HG03135 (cell line): ENCODE data around the gene UBAP1L.
"Not testable (repeated sequence)": the region's sequence is repeated elsewhere in the genome, so short reads cannot be mapped to it uniquely, and the experiment has no call there.

Source experiments
- ATAC-seq: cut with Tn5 transposase; IDR thresholded peaks from one replicate; pipeline ENCODE4 v1.9.1; 2021; ENCODE audit warnings: mild to moderate bottlenecking, moderate library complexity; ENCODE audit not compliant: unreplicated experiment

Gene UBAP1L

DNA sequence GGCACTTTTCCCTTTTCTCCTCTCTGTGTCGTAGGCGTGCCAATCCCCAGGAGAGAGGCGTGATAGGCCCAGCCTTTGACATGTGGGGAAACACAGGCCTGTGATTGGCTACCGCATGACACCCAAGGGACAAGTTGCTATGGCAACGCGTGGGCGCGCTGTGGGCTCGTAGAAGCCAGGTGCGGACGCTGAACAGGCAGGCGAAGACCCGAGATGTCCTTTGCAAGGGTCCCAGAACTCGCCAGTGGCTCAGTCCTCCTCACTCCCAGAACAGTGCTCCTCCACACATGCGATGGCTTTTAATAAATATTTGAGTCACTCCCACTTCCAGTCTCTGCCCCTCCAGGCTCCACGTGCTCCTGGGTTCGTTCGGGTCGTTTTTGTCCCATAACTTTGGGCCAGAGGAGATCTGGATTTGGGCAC is 65.6 kb downstream of the UBAP1L start:
- ATAC-seq, result peak; percentile 88

DNA sequence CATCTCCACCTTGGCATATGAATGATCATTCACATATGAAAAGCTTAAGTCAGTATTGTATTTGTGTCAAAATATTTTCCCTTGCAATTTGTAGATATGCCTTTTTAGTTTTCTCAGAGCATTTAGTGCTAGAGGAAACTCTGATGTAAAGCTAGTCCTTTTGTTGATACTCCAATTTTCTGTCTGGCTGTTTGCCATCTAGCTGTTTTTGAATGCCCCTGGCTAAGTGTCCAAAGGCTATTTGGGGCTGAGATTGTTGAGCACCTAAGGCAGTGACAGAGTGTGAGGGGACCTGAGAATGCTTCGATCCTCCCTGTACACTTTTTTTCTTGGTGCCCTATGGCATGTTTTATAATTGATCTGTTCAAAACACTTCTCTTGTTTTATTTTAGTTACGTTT is 66.8 kb downstream of the UBAP1L start:
- ATAC-seq, result no peak

DNA sequence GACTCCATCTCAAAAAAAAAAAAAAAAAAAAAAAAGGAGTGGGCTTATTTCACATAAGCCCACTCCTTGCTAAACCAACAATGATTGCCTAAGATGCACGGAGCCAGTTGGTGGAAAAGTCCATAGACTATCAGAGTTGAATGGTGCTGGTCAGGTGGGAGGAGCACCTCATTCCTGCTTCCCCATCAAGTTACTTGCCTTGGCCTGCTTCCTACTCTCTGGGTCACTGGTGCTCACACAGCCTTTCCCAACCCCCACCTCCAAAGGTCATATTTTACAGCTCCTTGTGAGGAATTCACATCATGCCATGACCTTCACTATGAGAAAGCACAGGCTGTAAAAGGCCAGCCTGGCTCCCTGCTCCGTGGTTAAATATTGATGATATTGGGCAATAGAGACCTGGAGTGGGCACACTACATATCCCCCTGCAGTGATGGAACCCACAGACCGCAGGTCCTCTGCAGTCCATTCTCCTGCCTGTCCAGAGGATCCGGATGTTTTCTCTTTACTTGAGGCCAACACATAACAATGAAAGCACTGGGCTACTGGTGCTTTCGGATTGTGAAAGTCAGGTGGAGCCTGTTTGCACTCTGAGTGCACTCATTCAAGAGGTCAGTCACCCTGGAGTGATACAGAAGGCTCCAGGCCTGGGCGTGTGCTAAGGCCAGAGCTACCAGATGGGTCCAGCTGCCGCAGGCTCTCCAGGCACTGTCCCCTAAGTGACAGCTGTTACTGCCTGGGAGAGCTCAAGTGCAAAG is 70.1 kb downstream of the UBAP1L start, which contains the start of gene SLC51B:
Gene SLC51B (plus strand): TSS at position 664 of the 758 bp plus-strand sequence. CDS start 4,618 bp downstream, outside the sequence.
- ATAC-seq, result no peak

DNA sequence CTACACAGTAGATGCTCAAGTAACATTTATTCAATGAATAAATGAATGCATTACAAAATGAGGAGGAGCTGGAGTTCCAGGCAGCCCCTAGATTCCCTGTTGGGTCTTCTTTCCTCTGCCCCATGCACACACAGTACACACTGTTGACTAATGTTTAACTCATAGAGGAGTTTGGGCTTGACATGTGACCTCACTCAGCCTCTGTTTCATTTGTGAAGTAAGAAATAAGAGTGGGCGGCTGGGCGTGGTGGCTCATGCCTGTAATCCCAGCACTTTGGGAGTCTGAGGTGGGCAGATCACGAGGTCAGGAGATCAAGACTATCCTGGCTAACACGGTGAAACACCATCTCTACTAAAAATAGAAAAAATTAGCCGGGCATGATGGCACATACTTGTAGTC is 70.8 kb downstream of the UBAP1L start:
- ATAC-seq, result not testable (repeated sequence)

DNA sequence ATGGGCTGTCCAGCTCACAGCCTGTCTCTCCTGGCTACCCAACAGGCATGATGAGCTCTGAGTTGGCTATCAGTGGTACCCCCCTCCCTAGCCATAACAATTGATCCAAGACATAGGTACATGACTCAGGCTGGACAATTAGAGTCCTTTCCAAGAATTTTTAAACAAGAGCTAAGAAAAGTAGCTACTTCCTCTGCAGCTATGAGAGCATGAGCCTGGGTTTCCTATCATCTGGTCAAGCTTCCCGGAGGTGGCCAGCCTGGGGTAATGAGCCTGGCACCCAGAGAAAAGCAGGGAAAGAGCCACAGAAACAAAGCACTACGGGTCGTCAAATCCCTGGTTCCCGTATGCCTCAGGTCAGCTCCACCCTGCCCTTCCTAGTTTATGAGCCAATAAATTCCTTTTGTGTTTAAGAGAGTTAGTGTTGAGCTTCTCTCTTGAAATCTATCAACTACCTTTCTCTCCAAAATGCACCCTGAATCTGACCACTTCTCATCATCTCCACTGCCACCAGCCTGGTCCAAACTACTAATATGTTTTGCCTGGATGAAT is 72.1 kb downstream of the UBAP1L start:
- no peak for ATAC-seq
